ENCODE measurements around the gene SCP2.
"Not testable (repeated sequence)": the region's sequence is repeated elsewhere in the genome, so short reads cannot be mapped to it uniquely, and the experiment has no call there.

Gene SCP2

GRCh38 chr1:52978045-52978444, 51.0 kb downstream of the SCP2 start:
- DNase-seq (ENCODE audit: low spot score) = no peak
- no peak for TF ChIP-seq CTCF (IDR thresholded peaks at IDR 0.05; ENCODE audit: borderline replicate concordance, control extremely low read depth, extremely low read depth, insufficient read depth, missing control alignments)
- in situ Hi-C loops (cut with MboI; ENCODE audit: low sequenced_read_pairs, unreplicated experiment) = no loop called here

GRCh38 chr1:52992733-52993132, 65.7 kb downstream of the SCP2 start:
- in situ Hi-C loops (cut with MboI; ENCODE audit: low sequenced_read_pairs, unreplicated experiment); DNase-seq (ENCODE audit: low spot score): not testable (repeated sequence)

- no peak for DNase-seq (ENCODE audit: low spot score)
- no peak for TF ChIP-seq CTCF (IDR thresholded peaks at IDR 0.05; ENCODE audit: borderline replicate concordance, control extremely low read depth, extremely low read depth, insufficient read depth, missing control alignments)
- in situ Hi-C loops (cut with MboI; ENCODE audit: low sequenced_read_pairs, unreplicated experiment) = no loop called here
These were observed 67.6 kb downstream of the SCP2 start for GRCh38 chr1:52994656-52995055.

GRCh38 chr1:52996653-52997052, 69.6 kb downstream of the SCP2 start:
- no peak for DNase-seq (ENCODE audit: low spot score)
- no peak for TF ChIP-seq CTCF (IDR thresholded peaks at IDR 0.05; ENCODE audit: borderline replicate concordance, control extremely low read depth, extremely low read depth, insufficient read depth, missing control alignments)
- in situ Hi-C loops (cut with MboI; ENCODE audit: low sequenced_read_pairs, unreplicated experiment) = no loop called here

- TF ChIP-seq CTCF (IDR thresholded peaks at IDR 0.05; ENCODE audit: borderline replicate concordance, control extremely low read depth, extremely low read depth, insufficient read depth, missing control alignments) = no peak
- in situ Hi-C loops (cut with MboI; ENCODE audit: low sequenced_read_pairs, unreplicated experiment) = no loop called here
These were observed 74.1 kb downstream of the SCP2 start for GRCh38 chr1:53001128-53001527.

GRCh38 chr1:53006612-53007011, 79.5 kb downstream of the SCP2 start:
- in situ Hi-C loops (cut with MboI; ENCODE audit: low sequenced_read_pairs, unreplicated experiment); DNase-seq (ENCODE audit: low spot score): not testable (repeated sequence)

More at GRCh38 chr1:53001128-53001527, 74.1 kb downstream of the SCP2 start:
- DNase-seq (ENCODE audit: low spot score) = no peak

GRCh38 chr1:53010247-53010646, 83.2 kb downstream of the SCP2 start:
- in situ Hi-C loops (cut with MboI; ENCODE audit: low sequenced_read_pairs, unreplicated experiment); DNase-seq (ENCODE audit: low spot score): not testable (repeated sequence)

- in situ Hi-C loops (cut with MboI; ENCODE audit: low sequenced_read_pairs, unreplicated experiment) = no loop called here
- TF ChIP-seq CTCF (IDR thresholded peaks at IDR 0.05; ENCODE audit: borderline replicate concordance, control extremely low read depth, extremely low read depth, insufficient read depth, missing control alignments) = no peak
- DNase-seq (ENCODE audit: low spot score) = no peak
These were observed 84.1 kb downstream of the SCP2 start for GRCh38 chr1:53011175-53011574.
